ENCODE results near the gene PYGO1. TPM values are rescaled to one million over a fixed set of nuclear protein-coding genes. Genes with fewer than 3 reads are reported as not detected.

The PYGO1 gene
- total and polyA plus RNA-seq, 9 of the 15 experiments (the other 6 are each of a cell fraction or from before 2014, with no cell fraction given) = under 0.01 to 0.07 (median 0.02) TPM; not detected in 5

- no TSS peak for BruUV-seq (replicated peaks)
- CTCF ChIA-PET (ENCODE audit: low intra/inter-chr PET ratio) = no interaction called here
Measured at GRCh38 chr15:55515491-55515890, 72.7 kb downstream of the PYGO1 start.

GRCh38 chr15:55514414-55514850, 73.7 kb downstream of the PYGO1 start:
- ATAC-seq = no peak
- intact Hi-C loops (cut with micrococcal nuclease) (loop anchor here (5.0 kb wide), 1 partner anchor 128 kb away; no protein-coding TSS in a partner anchor), in situ Hi-C loops (cut with MboI) (no loop called here)
- H4K20me1 ChIP-seq (replicated peaks; ENCODE audit: control insufficient read depth, insufficient read depth, low read length) = no peaks in the 10 kb centered on the region
- peak overlapping the region; percentile 83 for H2AFZ ChIP-seq (ENCODE audit: low read depth, low read length)
- H3K4me2 ChIP-seq (ENCODE audit: insufficient read depth, low read length) = no peak overlapping the region
- no peak for DNase-seq (ENCODE audit: extremely low read depth in 1 of 4, low spot score in 3 of 4)
- POLR2A ChIA-PET = interaction anchor here (1.1 kb wide), 1 partner anchor 16 kb away, joined by 3 read pairs; no protein-coding TSS in a partner anchor
- no peaks in the 10 kb centered on the region for H3K79me2 ChIP-seq (ENCODE audit: control insufficient read depth, insufficient read depth, low read length)
- no peaks in the 10 kb centered on the region for H3K27me3 ChIP-seq (ENCODE audit: control insufficient read depth in 2 of 2, insufficient read depth in 2 of 2, low read length in 2 of 2)
- 80% methylated on average over 12 of the region's 12 CpGs for WGBS (ENCODE audit: insufficient coverage, low coverage, missing lambda C conversion rate)
- no peaks in the 10 kb centered on the region for H3K9me1 ChIP-seq (ENCODE audit: control insufficient read depth, insufficient read depth, low read length)
- BruUV-seq (replicated peaks) = no TSS peak
- no peak overlapping the region for H3K27ac ChIP-seq (ENCODE audit: extremely low read depth, low read depth, low read length)
- no peak for TF ChIP-seq CTCF (IDR thresholded peaks at IDR 0.05 in 2 of 3, conservative IDR thresholded peaks at IDR 0.05 in 1 of 3; ENCODE audit: insufficient read depth in 2 of 3, low read depth in 1 of 3, low read length in 3 of 3)
- no peak for TF ChIP-seq RBM39 (optimal IDR thresholded peaks at IDR 0.05; ENCODE audit: low read depth, low read length)
- no peak for TF ChIP-seq MCM5 (IDR thresholded peaks at IDR 0.05; ENCODE audit: low read depth)
- H3K4me1 ChIP-seq (replicated peaks in 1 of 2; ENCODE audit: control insufficient read depth in 2 of 2, insufficient read depth in 2 of 2, low read length in 2 of 2) = peaks cover 0 to 7% of the 10 kb centered on the region in 2 experiments; a peak in 3 of 5 replicates
- FAIRE-seq = no peak
- CTCF ChIA-PET (ENCODE audit: low intra/inter-chr PET ratio) = no interaction called here
- no peaks in the 10 kb centered on the region for H3K36me3 ChIP-seq (ENCODE audit: control insufficient read depth, insufficient read depth, low read length)
- H3K9ac ChIP-seq (ENCODE audit: insufficient read depth in 1 of 2, low read depth in 2 of 2, low read length in 2 of 2) = no peak overlapping the region
- H3K4me3 ChIP-seq = no peak overlapping the region
- 0 out of 2 replicates have a peak, but pooled peaks cover 2% of the 10 kb centered on the region for H3K9me3 ChIP-seq (replicated peaks; ENCODE audit: control insufficient read depth, insufficient read depth, low read depth, low read length)

More at GRCh38 chr15:55515491-55515890, 72.7 kb downstream of the PYGO1 start:
- Histone ChIP-seq H2AFZ (ENCODE audit: low read depth, low read length) (peak overlapping the region; percentile 83), H3K36me3 (ENCODE audit: control insufficient read depth, insufficient read depth, low read length) (no peaks in the 10 kb centered on the region), H3K9me3 (replicated peaks; ENCODE audit: control insufficient read depth, insufficient read depth, low read depth, low read length) (0 out of 2 replicates have a peak, but pooled peaks cover 2% of the 10 kb centered on the region), H3K9ac (ENCODE audit: insufficient read depth in 1 of 2, low read depth in 2 of 2, low read length in 2 of 2) (no peak overlapping the region), H4K20me1 (replicated peaks; ENCODE audit: control insufficient read depth, insufficient read depth, low read length) (no peaks in the 10 kb centered on the region), H3K27me3 (ENCODE audit: control insufficient read depth in 2 of 2, insufficient read depth in 2 of 2, low read length in 2 of 2) (no peaks in the 10 kb centered on the region), H3K79me2 (ENCODE audit: control insufficient read depth, insufficient read depth, low read length) (no peaks in the 10 kb centered on the region), H3K4me2 (ENCODE audit: insufficient read depth, low read length) (peak overlapping the region; percentile 11; the same call in 1 of the 2 replicates), H3K27ac (ENCODE audit: extremely low read depth, low read depth, low read length) (0 out of 3 replicates have a peak overlapping the region, but pooled peaks have one; percentile 26), H3K4me1 (replicated peaks in 1 of 2; ENCODE audit: control insufficient read depth in 2 of 2, insufficient read depth in 2 of 2, low read length in 2 of 2) (peaks cover 0 to 7% of the 10 kb centered on the region in 2 experiments; a peak in 3 of 5 replicates), H3K9me1 (ENCODE audit: control insufficient read depth, insufficient read depth, low read length) (no peaks in the 10 kb centered on the region), H3K4me3 (no peak overlapping the region)
- 7% methylated on average over 4 of the region's 4 CpGs for WGBS (ENCODE audit: insufficient coverage, low coverage, missing lambda C conversion rate)
- no peak for FAIRE-seq
- no peak for DNase-seq (ENCODE audit: extremely low read depth in 1 of 4, low spot score in 3 of 4)
- no peak for ATAC-seq
- in situ Hi-C loops (cut with MboI) (no loop called here), intact Hi-C loops (cut with micrococcal nuclease) (no loop called here)
- TF ChIP-seq POLR2G (IDR thresholded peaks at IDR 0.05; ENCODE audit: low read depth, low read length) (no peak), HMG20A (CRISPR knock-in tag; conservative IDR thresholded peaks at IDR 0.05) (no peak)
- POLR2A ChIA-PET = interaction anchor here (1.0 kb wide), 1 partner anchor 11 kb away, joined by 3 read pairs; no protein-coding TSS in a partner anchor
